Body of pancreas (tissue), 4 donors: ENCODE measurements around the gene GGCX. TPM values are rescaled to one million over a fixed set of nuclear protein-coding genes. Genes with fewer than 3 reads are reported as not detected.
A peak's percentile ranks its signal among the peaks of the same experiment; 100 is the strongest.

ENCODE experiments used
- ATAC-seq: fragments of 150-250 bp; one replicate; pipeline ENCODE4 v1.9.1; 2016
- DNase-seq, 4 donors: peaks; one replicate each; pipeline ENCODE4 v3.0.0-alpha.2; 2019
- H3K27ac ChIP-seq, 4 donors: fragments of 200-600 bp; sonication (generic); 1 replicate in 3 of 4; 2 replicates in 1 of 4; pipeline versions ENCODE4 v1.5.1 to v1.6.1; 2016 to 2019; ENCODE audit warnings: mild to moderate bottlenecking in 1 of 4, mixed read lengths in 1 of 4, moderate library complexity in 1 of 4
- H3K27me3 ChIP-seq, 2 donors: fragments of 200-600 bp; sonication (generic); one replicate each; pipeline ENCODE4 v1.6.0; 2016; ENCODE audit warnings: mild to moderate bottlenecking in 1 of 2
- H3K36me3 ChIP-seq, 2 donors: fragments of 200-600 bp; sonication (generic); replicated peaks in 1 of 2; 2 replicates each; pipeline ENCODE4 v1.5.1; 2016; ENCODE audit warnings: low read depth in 2 of 2; ENCODE audit not compliant: insufficient read depth in 1 of 2
- H3K4me1 ChIP-seq: fragments of 200-600 bp; sonication (generic); one replicate; pipeline ENCODE4 v1.6.0; 2016
- H3K4me3 ChIP-seq, 2 donors: fragments of 200-600 bp; sonication (generic); 1 replicate in 1 of 2; 2 replicates in 1 of 2; pipeline ENCODE4 v1.5.1; 2016 to 2019
- H3K9me3 ChIP-seq, 3 donors: fragments of 200-600 bp; sonication (generic); 1 replicate in 2 of 3; 2 replicates in 1 of 3; pipeline ENCODE4 v1.5.1; 2016
- POLR2A ChIP-seq, 3 donors: fragments of 450-650 bp; IDR thresholded peaks; one replicate each; pipeline ENCODE4 v1.6.1; 2016; ENCODE audit warnings: antibody characterized with exemption in 3 of 3, mild to moderate bottlenecking in 2 of 3
- WGBS, 2 donors: methylation state at CpG; one replicate each; pipeline ENCODE4 v1.1.5; 2017; 5-methylcytosine and 5-hydroxymethylcytosine counted together
- intact Hi-C: fragments of 100-400 bp; cut with DNase I; formaldehyde crosslinking; loops from one replicate; pipeline ENCODE4 v1.15.1; 2023
- total RNA-seq, 2 donors: library from RNA; depleted of rRNA; stranded (reverse); fragments of >200 nt; gene quantifications; one replicate each; pipeline ENCODE4 v1.1.0, GENCODE V29; 2016
- TF ChIP-seq, protein P1 (sequence below), 7 experiments: fragments of 450-650 bp in 4 of 7; fragments of 200-600 bp in 3 of 7; sonication (generic) in 3 of 7; IDR thresholded peaks; one replicate each; pipeline ENCODE4 v1.5.1; 2016 to 2019; ENCODE audit warnings: antibody characterized with exemption in 7 of 7

Gene GGCX
- total RNA-seq, 2 donors from 2014 or later: 35.5 to 48.1 TPM

GRCh38 chr2:85540133-85540648 is 21.1 kb downstream of the GGCX start:
- no peak for ATAC-seq
- Histone ChIP-seq H3K27ac (peak overlapping the region; percentile 96 to 99 (median 98)), H3K4me1 (peaks cover 75% of the 10 kb centered on the region), H3K27me3 (no peaks in the 10 kb centered on the region), H3K9me3 (no peaks in the 10 kb centered on the region), H3K4me3 (peak overlapping the region; percentile 83 to 96), H3K36me3 (peaks cover 18 to 34% of the 10 kb centered on the region in 2 donors)
- intact Hi-C loops: no loop called here
- WGBS, 2 donors: 2% methylated on average over 11 of the region's 11 CpGs
- TF ChIP-seq POLR2A (IDR thresholded peaks at IDR 0.05): no peak
- TF ChIP-seq, protein P1, sequence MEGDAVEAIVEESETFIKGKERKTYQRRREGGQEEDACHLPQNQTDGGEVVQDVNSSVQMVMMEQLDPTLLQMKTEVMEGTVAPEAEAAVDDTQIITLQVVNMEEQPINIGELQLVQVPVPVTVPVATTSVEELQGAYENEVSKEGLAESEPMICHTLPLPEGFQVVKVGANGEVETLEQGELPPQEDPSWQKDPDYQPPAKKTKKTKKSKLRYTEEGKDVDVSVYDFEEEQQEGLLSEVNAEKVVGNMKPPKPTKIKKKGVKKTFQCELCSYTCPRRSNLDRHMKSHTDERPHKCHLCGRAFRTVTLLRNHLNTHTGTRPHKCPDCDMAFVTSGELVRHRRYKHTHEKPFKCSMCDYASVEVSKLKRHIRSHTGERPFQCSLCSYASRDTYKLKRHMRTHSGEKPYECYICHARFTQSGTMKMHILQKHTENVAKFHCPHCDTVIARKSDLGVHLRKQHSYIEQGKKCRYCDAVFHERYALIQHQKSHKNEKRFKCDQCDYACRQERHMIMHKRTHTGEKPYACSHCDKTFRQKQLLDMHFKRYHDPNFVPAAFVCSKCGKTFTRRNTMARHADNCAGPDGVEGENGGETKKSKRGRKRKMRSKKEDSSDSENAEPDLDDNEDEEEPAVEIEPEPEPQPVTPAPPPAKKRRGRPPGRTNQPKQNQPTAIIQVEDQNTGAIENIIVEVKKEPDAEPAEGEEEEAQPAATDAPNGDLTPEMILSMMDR (IDR thresholded peaks at IDR 0.05): no peak
- no peak for DNase-seq

DNA sequence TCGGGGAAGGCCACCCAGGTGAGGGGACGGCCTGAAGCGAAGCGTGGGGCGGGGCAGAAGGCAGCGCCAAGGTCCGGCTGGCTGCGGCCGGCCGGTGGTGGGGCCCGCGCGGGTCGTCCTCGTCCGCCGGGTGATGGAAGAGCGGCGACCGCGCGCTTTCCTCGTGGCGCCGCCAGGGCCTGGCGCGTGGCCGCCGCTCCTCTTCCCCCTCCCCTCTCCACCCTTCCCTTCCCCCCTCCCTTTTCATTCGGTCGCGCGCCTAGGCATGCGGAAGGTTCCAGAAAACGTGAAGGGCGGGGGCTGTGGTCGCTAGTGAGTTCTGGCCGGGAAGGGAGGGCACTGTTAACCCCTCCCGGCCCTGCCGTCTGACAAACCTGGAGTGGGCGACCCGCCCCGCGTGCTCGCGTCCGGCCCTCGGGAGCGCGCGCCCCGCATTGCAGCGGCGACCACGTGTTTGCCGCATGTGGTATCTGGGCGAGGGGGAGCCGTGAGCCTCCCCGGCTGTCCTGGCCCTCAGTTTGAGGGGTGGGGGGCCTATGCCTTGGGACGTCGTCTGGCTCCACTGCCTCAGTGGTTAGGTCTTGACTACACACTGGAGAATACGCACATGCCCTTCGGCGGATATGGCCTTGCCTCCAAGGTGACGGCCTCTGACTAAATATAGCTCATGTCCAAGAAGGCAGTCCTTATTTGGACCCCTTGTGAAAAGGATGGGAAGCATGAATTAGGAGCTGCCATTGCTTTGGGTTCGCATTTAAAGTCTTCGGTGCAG is 21.7 kb downstream of the GGCX start:
- Histone ChIP-seq H3K27ac (peak overlapping the region; percentile 96 to 99 (median 98)), H3K4me1 (peaks cover 74% of the 10 kb centered on the region), H3K9me3 (no peaks in the 10 kb centered on the region), H3K36me3 (peaks cover 15 to 30% of the 10 kb centered on the region in 2 donors), H3K27me3 (no peaks in the 10 kb centered on the region), H3K4me3 (peak overlapping the region; percentile 83 to 96)
- intact Hi-C loops: no loop called here
- TF ChIP-seq, protein P1 (IDR thresholded peaks at IDR 0.05): peak in 1 of 7 experiments; percentile 4
- TF ChIP-seq POLR2A (IDR thresholded peaks at IDR 0.05): no peak
- ATAC-seq: peak; percentile 47
- peak; percentile 65 to 73 (median 70) for DNase-seq
- WGBS, 2 donors: 0% methylated on average over 6 to 44 of the region's 67 CpGs

GRCh38 chr2:85538507-85539360 is 22.6 kb downstream of the GGCX start, which contains the start of gene MAT2A:
Gene MAT2A, plus strand, starts transcription at chr2:85539168. Its CDS starts 120 bp downstream, at chr2:85539288.
- Histone ChIP-seq H3K4me3 (peak within 1 kb of the TSS; percentile 83 to 96), H3K36me3 (peaks cover 10 to 24% of the 10 kb centered on the region in 2 donors), H3K9me3 (no peaks in the 10 kb centered on the region), H3K27ac (peak within 1 kb of the TSS; percentile 96 to 99 (median 98)), H3K4me1 (peaks cover 65% of the 10 kb centered on the region), H3K27me3 (no peaks in the 10 kb centered on the region)
- ATAC-seq (peak; percentile 85), DNase-seq (peak; percentile 92 to 95 (median 94))
- peak; percentile 100 for TF ChIP-seq POLR2A (IDR thresholded peaks at IDR 0.05)
- TF ChIP-seq, protein P1 (IDR thresholded peaks at IDR 0.05): peak; percentile 58 to 92 (median 79)
- 0% methylated on average over 16 to 90 of the region's 92 CpGs for WGBS, 2 donors
- intact Hi-C loops: no loop called here

GRCh38 chr2:85537600-85538506 is 23.4 kb downstream of the GGCX start:
- Histone ChIP-seq H3K27me3 (no peaks in the 10 kb centered on the region), H3K4me1 (peaks cover 57% of the 10 kb centered on the region), H3K9me3 (no peaks in the 10 kb centered on the region), H3K27ac (peak overlapping the region; percentile 96 to 99 (median 98)), H3K36me3 (peaks cover 8 to 16% of the 10 kb centered on the region in 2 donors), H3K4me3 (peak overlapping the region; percentile 83 to 96)
- TF ChIP-seq POLR2A (IDR thresholded peaks at IDR 0.05): peak in 1 of 3 donors; percentile 21
- TF ChIP-seq, protein P1 (IDR thresholded peaks at IDR 0.05): peak in 1 of 7 experiments; percentile 1
- ATAC-seq (peak; percentile 9), DNase-seq (peak; percentile 62 to 78 (median 70))
- intact Hi-C loops: no loop called here
- WGBS, 2 donors: 1% methylated on average over 25 to 35 of the region's 35 CpGs
